GM18498 (cell line): Measurements from ENCODE around the gene LUM.
"Not testable (repeated sequence)": the region's sequence is repeated elsewhere in the genome, so short reads cannot be mapped to it uniquely, and the experiment has no call there.

ENCODE experiments used
- ATAC-seq: cut with Tn5 transposase; IDR thresholded peaks from one replicate; pipeline ENCODE4 v1.9.1; 2021; ENCODE audit warnings: mild to moderate bottlenecking, moderate library complexity; ENCODE audit not compliant: unreplicated experiment

LUM gene

DNA sequence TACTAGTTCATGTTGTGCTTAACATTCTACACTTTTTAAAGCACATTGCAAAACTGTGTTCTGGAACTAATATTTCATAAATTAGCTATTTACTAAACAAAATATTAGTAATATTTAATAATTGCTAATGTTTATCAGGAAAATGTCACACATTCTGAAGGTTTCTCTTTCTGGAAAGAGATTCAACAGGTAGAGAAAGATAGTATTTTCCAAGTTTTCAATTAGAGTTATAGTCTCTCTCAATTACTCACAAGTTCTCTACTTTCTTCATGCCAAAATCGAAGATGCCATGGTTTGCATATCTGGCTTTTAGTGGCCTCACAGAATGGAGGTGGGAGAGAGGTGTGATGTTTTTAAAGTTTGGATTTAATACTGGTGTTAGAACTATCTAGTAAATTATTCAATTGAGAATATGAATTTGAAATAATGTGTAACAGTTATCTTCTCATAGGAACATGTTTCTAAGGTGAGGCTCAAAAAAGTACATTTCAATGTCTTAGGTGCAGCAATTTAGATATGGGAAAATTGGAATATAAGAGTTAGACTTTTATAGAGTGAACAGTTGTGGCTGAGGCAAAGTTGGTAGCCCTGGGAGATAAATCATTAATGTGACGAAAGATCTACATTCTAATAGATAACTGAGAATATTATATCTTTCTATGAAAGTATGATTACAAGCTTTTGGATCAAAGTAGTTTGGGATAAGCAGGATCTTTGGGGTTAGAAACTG lies 1.5 kb downstream of the LUM start:
- ATAC-seq = no peak

DNA sequence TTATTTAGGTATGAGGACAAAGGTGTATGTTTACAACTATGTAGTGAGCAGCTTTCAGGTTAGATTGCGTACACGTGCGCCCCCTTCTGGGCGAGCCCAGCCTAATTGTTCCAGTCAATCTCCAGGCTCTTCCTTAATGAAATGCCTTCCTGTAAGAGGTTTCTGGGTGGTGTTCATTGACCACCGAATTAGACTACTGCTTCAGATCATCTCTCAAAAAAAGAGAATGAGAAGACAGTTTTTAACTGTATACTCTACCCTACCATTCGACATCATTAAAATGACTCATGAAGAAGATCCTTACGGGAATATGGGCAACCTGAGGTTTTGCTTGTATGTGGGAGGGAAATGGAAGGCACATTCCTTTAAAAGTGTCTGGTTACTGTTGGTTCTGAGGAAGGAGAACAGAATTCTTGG lies 2.1 kb downstream of the LUM start:
- peak; percentile 75 for ATAC-seq

DNA sequence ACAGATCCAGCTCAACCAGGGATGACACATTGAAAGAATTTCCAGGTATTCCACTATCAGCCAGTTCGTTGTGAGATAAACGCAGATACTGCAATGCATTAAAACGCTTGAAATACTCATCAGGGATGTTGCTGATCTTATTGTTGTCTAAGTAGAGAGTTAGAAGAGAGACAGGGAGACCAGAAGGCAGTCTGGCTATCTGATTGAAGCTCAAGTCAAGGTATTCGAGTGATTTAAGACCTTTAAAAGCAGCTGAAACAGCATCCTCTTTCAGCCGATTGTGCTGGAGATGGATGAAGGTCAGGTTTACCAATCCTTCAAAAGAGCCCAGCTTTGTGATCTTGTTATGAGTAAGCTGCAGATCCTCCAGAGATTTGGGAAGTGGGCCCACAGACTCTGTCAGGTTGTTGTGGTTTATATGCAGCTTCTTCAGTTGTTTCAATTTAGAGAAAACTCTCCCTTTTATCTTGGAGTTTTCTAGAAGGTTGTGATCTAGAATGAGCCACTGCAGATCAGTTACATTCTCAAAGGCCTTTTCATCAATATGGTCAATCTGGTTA lies 3.0 kb downstream of the LUM start:
- no peak for ATAC-seq

DNA sequence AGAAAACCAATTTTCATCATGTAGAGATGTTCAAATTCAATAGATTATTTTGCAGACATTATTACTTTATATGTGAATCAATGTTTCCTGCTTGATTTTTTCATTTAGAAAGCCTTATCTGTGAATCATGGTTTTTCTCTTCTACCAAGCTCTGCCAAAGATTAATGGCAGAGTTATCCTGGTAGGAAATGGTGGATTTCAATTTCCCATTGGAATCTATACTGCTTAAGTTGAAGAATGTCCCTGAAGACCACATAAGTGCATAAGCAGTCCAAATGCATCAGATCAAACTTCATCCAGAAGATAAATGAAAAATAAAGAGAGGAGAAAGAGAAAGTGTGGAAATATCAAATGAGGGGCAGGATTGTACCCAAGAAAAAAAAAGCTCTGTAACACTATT lies 5.0 kb downstream of the LUM start:
- no peak for ATAC-seq

DNA sequence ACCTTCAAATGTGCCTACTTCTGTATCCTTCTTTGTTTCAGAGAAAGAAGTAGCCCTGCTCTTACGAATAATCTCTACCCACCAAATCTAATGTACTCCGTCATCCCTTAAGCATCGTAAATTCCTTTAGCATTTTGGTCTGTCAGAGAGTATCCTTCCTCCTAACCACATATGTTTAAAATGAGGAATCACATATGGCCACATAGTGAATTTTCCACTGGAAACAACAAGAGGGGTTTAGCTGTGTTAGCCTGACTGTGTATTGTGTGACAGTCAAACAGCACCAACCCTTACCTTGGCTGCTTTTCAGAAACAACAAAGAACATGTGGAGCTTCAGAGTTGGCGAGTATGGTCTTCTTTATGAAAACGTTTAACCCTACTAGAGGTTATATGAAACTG lies 5.5 kb downstream of the LUM start:
- ATAC-seq = no peak

DNA sequence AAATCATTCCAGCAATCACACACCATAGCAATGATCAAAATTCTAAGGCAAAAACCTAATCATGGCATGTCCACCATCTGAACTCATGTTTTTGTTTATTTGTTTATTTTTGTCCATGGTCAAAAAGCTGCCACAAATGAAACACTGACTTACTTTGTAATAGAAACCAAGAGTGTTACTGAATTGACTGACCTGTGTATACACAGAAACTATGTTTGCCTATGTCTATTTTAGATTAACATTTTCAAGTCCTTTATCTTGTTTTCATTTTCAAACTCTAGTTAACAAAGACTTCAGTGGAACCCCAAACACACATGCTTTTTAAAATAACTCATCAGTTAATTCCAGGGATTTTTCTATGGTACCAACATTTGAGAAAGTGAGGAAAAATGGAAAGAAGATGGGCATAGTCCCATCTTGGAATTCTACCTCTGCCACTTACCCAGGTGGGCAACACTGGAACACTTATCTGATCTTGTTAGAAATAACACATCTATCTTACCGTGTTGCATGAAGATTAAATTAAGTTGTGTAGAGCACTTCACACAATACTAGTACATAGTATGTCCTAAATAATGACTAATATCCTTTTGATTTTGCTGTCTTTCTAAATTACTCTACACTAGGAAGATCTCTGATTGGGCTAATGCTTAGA lies 6.4 kb downstream of the LUM start:
- peak; percentile 81 for ATAC-seq

DNA sequence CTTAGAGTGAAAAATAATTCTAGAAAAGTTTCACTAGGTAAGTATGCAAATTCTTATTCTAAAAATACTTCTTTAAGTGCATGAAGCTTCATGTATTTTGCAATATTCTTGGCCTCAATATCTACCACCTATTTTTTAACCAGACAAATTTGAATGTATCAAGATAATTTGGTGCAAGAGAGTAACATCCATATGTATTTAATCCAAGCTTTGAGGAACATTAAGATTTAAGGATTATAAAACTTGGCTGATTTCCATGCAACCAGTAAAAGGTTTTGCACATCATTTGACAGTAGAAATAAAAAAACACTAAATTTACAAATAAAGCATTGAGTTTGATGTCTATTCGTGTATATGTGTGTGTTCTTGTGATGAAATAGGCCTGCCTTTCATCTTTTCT lies 7.7 kb downstream of the LUM start:
- no peak for ATAC-seq

DNA sequence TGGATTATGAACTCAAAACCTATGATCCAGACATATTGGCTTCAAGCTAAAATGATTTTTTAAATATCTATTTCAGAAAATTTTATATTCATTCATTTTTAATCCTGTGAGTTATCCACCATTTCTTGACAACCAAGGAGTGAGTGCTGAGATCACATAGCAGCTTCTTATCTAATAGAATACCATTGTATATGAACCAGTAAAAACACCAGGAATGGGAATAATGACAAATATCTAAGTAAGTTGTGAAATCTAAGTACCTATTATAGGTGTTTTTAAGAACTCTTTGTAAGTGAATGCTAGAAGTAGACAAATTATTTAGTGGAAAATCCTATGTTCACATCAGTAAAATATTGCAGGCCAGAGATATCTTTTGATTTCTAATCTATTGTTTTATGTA lies 8.2 kb downstream of the LUM start:
- ATAC-seq = no peak

DNA sequence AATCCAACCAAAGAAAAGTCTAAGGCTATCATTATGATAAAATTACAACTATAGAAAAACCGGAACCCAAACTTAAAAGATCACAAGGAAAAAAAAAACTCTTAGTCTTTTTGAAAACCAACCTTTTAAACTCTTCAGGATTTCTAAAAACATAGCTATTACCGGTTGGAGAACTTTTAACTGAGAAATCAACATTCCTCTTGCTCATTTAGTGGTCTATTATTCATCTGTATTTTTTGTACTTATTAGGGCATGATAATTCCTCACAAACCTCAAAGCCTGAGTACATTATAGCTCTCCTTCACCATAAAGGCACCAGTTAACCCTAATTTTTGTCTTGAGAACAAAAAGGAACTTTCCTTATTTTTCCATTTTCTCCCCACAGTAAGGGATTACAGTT lies 10.4 kb downstream of the LUM start:
- no peak for ATAC-seq

DNA sequence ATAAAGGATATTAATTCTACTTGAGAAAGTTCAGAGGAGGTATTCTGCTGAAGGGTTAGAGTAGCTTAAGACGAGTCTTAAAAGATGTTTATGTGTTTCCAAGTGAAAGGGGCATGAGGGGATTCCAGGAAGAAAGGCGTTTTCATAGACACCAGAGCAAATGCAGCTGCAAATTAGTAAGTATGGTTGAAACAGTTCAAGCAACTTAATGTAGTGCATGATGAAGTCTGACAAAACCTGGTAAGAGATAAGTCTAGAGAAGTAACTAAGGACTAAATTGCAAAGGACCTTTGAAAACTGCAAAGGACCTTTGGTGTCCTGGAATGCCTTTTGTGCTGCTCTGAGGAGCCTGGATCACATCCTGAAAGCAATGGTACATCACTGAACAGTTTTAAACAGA lies 11.5 kb downstream of the LUM start:
- ATAC-seq = no peak

DNA sequence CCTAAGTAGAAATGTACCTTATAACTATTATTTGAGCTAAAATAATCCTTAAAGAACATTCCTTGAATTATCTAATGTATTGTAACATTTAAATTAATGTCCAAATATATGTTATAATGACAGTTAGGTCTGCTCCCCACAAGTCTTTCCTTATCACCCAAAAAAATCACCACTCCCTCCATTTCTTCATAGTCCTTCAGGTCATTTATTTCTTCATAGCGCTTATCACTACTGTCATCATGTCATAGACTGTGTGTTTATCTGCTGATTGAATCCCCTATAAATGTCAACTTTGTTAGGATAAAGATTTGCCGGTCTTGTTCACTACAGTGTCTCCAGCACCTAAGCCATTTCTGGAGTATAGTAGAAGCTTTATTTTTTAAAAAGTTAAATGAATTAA lies 12.0 kb downstream of the LUM start:
- no peak for ATAC-seq

DNA sequence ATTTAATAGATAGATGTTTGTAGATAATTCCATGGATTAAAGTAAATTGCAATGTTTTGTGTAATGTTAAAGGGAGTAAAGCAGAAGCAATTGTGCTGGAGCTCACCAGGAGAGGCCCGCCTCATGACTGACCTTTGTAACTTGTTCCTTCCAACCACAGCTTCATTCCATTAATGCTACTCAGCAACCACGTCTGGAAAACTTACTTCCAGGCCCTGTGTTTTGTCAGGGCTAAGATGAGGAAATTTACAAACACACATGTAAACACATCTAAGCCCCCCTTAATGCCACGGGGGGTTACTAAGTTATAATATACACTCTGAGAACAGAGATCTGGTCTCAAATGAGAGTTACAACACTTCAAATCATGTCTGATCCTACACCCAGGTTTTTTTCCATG lies 12.4 kb downstream of the LUM start:
- ATAC-seq = no peak

DNA sequence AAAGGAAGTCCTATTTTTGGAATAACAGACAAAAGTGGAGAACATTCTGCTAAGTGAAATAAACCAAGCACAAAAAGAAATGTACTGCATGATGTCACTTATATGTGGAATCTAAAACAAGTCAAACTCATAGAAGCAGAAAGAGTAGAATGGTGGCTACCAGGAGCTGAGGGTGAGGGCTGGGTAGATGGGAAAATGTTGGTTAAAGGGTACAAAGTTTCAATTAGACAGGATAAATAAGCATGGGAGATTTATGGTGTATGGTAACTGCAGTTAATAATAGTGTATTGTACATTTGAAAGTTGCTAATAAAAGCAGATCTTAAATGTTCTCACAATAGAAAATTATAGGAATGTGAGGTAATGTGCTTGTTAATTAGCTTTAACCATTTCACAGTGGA lies 12.8 kb downstream of the LUM start:
- ATAC-seq = no peak

DNA sequence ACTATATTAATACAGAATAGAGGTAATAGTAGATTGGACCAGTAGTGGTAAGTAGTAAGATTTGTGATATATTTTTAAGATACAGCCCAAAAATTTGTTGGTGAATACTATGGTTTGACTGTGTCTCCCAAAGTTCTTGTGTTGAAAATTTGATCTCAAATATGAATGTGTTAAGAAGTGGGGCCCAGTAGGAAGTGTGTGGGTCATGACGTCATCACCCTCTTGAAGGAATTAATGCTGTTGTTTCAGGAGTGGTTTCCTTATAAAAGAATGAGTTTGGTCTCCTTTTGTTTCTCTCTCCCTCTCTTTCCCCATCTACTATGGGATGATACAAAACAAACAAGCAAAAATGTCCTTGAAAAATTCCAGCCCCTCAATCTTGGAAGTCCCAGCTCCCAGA lies 16.3 kb downstream of the LUM start:
- ATAC-seq = no peak

DNA sequence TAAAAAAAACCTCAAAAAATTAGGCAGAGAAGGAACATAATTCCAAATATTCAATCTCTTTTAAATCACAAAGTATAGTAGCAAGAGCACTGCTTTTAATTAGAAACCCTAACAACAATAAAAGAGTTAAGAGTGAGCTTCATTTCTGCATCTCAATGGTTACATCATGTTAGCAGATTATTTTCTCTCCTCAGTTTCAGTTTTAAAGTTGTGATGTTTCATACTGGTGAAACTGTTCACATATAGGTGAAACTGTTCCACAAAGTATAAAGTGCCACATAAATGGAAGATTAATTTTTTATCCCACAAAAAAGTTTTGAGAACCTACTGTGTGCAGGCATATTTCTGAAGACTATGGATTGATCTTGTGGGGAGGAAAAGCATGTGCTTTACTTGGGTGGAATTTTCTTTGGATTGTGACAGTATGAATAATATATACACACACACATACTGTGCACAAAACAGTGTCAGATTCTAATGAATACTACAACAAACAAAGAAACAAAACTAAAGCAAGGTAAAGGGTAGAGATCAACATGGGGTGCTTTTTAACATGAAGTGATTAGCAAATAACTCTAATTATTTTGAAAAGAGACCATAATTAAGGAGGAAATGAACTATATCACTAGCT lies 17.1 kb downstream of the LUM start:
- ATAC-seq = no peak

DNA sequence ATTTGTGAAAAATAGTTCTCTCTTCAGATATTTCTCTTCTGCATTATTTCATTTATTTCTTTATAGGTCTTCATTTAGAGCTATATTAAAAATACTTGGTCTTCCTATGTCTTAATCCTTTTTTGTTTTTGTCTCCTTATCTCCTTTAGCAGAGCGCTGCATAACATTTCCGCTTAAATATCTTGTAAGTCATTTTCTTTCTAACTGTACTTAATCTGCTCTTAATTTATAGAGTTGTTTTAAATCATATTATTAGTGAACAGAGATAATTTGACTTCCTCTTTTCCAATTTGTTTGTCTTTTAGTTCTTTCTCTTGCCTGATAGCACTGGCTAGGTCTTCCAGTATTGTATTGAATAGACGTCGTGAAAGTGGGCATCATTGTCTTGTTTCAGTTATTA lies 18.0 kb downstream of the LUM start:
- no peak for ATAC-seq

DNA sequence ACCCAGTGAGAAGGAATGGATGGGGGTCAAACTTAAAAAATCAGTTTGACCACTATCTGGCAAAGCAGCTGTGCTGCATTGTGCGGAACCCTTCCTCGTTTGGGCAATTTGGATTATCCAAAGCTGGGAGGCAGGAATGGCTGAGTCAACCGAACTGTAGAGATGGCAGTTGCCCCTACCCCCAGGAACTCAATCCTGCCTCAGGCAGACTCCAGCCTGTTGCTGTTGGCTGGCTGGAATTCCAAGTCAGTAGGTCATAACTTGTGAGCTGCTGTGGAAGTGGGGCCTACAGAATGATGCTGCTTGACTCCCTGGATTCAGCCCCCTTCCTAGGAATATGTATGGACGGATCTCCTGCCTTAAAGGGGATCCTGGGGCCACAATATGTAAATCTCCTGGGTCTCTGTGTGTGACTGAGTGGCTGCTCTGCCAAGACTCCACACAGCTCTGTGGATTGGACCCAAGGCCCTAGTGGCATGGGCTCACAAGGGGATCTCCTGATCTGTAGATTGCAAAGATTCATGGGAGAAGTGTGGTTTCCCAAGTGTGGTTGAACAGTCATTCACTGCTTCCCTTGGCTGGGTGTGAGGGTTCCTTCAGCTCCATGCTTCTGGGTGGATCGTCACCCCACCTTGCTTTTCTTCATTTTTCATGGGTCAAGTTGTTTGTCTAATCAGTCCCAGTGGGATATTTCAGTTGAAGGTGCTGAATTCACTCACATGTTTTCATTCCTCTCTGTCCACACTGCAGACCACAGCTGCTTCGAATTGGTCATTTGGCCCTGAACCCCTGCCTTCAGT lies 19.2 kb downstream of the LUM start:
- ATAC-seq = no peak

DNA sequence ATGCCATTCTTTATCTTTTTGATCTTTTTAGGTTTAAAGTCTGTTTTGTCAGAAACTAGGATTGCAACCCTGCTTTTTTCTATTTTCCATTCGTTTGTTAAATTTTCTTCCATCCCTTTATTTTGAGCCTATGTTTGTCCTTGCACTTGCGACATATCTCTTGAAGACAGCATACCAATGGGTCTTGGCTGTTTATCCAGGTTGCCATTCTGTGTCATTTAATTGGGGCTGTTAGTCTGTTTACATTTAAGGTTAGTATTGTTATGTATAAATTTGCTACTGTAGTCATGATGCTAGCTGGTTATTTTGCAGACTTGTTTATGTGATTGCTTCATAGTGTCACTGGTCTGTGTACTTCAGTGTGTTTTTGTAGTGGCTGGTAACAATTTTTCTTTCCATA lies 21.3 kb downstream of the LUM start:
- not testable (repeated sequence) for ATAC-seq

DNA sequence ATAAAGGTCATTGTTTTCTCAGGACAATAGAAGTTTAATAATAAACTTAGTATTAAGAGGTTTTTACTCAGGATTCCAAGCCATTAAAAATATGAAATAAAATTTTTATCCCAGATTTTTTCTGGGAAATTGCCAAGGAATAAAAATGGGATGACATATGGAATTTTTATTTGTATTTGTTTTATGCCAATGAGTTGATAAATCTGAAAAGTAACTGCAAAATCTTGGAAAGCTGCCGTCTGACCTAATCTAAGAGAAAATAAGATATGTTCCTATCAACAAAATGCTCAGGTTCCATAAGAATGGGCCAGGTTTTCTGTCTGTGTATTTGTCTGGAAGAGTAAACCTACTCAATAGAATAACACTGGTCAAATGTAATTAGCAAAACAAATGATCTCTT lies 31.3 kb downstream of the LUM start:
- no peak for ATAC-seq

DNA sequence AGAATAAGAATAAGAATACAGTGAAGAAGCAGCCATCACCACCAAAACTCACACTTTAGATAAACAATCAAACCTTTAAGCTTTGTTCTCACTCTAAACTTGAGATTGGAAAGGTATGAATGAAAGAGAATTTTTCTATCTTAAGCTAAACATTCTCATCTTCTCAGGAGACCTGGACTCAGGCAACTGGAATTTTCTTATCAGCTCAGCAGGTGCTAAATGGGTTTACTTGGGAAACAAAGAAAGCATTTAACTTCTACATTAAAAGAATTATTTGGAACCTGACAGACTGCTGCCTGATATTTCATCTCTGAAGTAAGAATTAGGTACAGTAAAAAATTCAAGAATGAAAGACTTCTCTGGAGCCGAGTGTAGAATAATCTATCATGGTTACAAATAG lies 32.8 kb downstream of the LUM start:
- no peak for ATAC-seq

DNA sequence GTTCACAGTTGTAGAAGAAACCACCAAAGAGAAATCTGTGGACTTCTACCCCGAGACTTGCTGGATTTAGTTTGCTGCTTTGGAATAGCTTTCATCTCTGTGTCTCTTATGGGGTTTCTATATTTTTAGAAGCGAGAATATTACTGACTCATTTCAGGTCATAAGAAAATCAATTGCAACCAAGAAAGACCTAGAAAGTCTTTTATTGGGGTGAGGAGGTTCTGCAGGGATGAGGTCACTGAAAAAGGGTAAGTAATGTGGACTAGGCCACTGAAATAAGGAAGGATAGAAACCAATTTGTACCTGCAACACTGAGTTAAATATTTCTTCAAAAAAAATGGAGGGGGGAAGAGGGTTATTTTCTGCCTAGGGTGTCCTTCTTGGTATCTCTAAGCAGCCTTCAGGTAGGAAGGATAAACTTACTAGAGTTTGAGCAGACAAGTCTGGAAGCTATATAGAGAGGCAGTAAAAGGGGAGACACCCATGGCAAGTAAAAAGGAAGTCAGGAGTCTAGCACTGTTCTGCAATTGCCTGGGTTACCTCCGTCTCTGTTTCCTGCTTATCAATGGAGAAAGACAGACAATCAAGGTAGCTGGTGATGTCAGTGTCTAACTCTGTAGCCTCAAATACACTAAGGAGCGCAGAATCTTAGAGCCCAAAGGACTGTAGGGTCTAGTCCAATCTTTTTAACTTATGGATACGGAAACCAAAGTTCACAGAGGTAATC lies 33.9 kb downstream of the LUM start:
- no peak for ATAC-seq
